ENCODE results near the gene SPAG6. TPM values are rescaled to one million over a fixed set of nuclear protein-coding genes. Genes with fewer than 3 reads are reported as not detected.

Gene SPAG6
- total RNA-seq, 1 donor from 2014 or later = not detected

DNA sequence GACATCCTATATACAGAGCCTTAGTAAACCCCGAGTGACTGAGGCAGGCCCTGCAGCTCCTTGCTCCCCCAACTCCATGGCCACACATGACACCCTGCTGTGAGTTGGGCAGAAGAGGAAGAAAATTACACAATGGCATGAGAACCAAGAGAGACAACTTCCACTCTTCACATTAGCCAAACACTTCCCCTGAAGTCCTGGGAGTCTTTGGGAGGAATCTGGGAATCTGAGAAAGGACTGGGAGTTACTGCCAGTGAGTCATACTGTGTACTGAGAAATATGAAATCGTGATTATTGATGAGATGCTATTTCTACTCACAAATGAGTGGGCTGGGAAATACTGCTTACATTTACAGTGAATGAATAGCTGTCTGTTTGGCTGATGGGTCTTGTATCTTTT lies 116.6 kb downstream of the SPAG6 start:
- H3K36me3 ChIP-seq (ENCODE audit: control insufficient read depth, insufficient read depth, low read length) = no peaks in the 10 kb centered on the region
- no peak for FAIRE-seq
- H3K27me3 ChIP-seq (ENCODE audit: control insufficient read depth, insufficient read depth, low read length) = no peaks in the 10 kb centered on the region
- H3K4me3 ChIP-seq (ENCODE audit: low read depth, low read length) = no peak overlapping the region
- no peak for TF ChIP-seq CTCF (IDR thresholded peaks at IDR 0.05; ENCODE audit: insufficient read depth, low read length, severe bottlenecking)
- DNase-seq (ENCODE audit: low read depth) = no peak

GRCh38 chr10:22463255-22463654 lies 118.0 kb downstream of the SPAG6 start:
- DNase-seq (ENCODE audit: low read depth) = no peak
- TF ChIP-seq CTCF (IDR thresholded peaks at IDR 0.05; ENCODE audit: insufficient read depth, low read length, severe bottlenecking) = no peak
- no peaks in the 10 kb centered on the region for H3K36me3 ChIP-seq (ENCODE audit: control insufficient read depth, insufficient read depth, low read length)
- H3K4me3 ChIP-seq (ENCODE audit: low read depth, low read length) = no peak overlapping the region
- no peaks in the 10 kb centered on the region for H3K27me3 ChIP-seq (ENCODE audit: control insufficient read depth, insufficient read depth, low read length)
- FAIRE-seq = no peak

DNA sequence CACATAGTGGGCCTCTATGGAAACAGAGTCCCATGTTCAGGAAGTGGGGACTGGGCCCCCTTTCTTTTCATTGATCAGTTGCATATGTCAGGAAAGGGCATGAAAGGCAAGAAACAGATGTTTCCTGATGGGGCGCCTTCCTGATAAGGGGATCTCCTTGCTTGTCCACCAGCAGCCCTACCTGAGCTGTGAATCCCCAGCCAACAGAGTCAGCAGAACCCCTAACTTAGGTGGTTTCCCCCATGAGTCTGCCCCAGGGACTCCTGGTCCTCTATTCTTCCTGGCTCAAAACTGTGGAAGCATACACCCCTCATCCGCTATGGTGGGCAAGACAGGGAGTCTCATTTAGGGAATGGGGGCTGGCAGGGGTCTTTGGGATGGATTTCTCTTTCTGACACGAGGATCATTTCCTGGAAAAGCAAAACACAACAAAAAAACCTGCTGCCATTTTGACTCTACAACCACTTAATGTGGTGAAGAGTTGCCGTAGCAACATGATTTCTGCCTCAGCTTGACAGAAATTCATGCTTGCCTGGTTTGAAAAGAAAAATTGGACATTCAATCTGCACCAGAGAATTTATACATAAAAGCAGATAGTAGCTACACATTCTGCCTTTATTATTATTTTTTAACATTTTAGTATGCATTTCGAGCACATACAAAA lies 119.8 kb downstream of the SPAG6 start:
- DNase-seq (ENCODE audit: low read depth) (no peak), FAIRE-seq (no peak)
- H3K36me3 ChIP-seq (ENCODE audit: control insufficient read depth, insufficient read depth, low read length) = no peaks in the 10 kb centered on the region
- peaks cover 1% of the 10 kb centered on the region for H3K27me3 ChIP-seq (ENCODE audit: control insufficient read depth, insufficient read depth, low read length)
- no peak for TF ChIP-seq CTCF (IDR thresholded peaks at IDR 0.05; ENCODE audit: insufficient read depth, low read length, severe bottlenecking)
- no peak overlapping the region for H3K4me3 ChIP-seq (ENCODE audit: low read depth, low read length)

GRCh38 chr10:22466763-22467334 lies 121.6 kb downstream of the SPAG6 start:
- no peak for TF ChIP-seq CTCF (IDR thresholded peaks at IDR 0.05; ENCODE audit: insufficient read depth, low read length, severe bottlenecking)
- FAIRE-seq (no peak), DNase-seq (ENCODE audit: low read depth) (no peak)
- Histone ChIP-seq H3K4me3 (ENCODE audit: low read depth, low read length) (no peak overlapping the region), H3K36me3 (ENCODE audit: control insufficient read depth, insufficient read depth, low read length) (no peaks in the 10 kb centered on the region), H3K27me3 (ENCODE audit: control insufficient read depth, insufficient read depth, low read length) (peaks cover 3% of the 10 kb centered on the region)

Other genes with a start within 250 kb of the SPAG6 start
- not detected in 2 replicates for gene EBLN1, start 127.5 kb upstream of the SPAG6 start, total RNA-seq
- gene COMMD3, start 29.1 kb upstream of the SPAG6 start, total RNA-seq = 32.9 and 37.3 TPM in 2 replicates
- 20.4 and 35.5 TPM in 2 replicates for gene BMI1, start 24.4 kb upstream of the SPAG6 start, total RNA-seq